GM12801 (cell line): ENCODE data around the gene ZFPM1.

ENCODE experiments used
- CTCF ChIP-seq: IDR thresholded peaks from one replicate; pipeline ENCODE4 v1.5.1; 2011; ENCODE audit warnings: control low read depth; ENCODE audit not compliant: insufficient read length; ENCODE audit errors: extremely low read depth

ZFPM1 gene

GRCh38 chr16:88442727-88443576 lies 10.1 kb upstream of the ZFPM1 start:
- peak; percentile 7 for TF ChIP-seq CTCF

GRCh38 chr16:88444826-88445582 lies 8.1 kb upstream of the ZFPM1 start:
- no peak for TF ChIP-seq CTCF

GRCh38 chr16:88445583-88445960 lies 7.5 kb upstream of the ZFPM1 start:
- no peak for TF ChIP-seq CTCF

GRCh38 chr16:88446061-88446460 lies 7.0 kb upstream of the ZFPM1 start:
- TF ChIP-seq CTCF, result no peak

GRCh38 chr16:88446736-88447135 lies 6.3 kb upstream of the ZFPM1 start:
- TF ChIP-seq CTCF, result no peak

GRCh38 chr16:88447881-88448280 lies 5.2 kb upstream of the ZFPM1 start:
- no peak for TF ChIP-seq CTCF

- TF ChIP-seq CTCF, result no peak
These were observed 4.4 kb upstream of the ZFPM1 start for GRCh38 chr16:88448461-88449266.
